Activated CD4-positive, alpha-beta memory T cell treated with anti-CD3 and anti-CD28 coated beads, Interleukin-2, amount 10 ng/mL, durations not matched to agents 7 days and 5 days (primary cell): ENCODE measurements around the gene DNM2. TPM values are rescaled to one million over a fixed set of nuclear protein-coding genes. Genes with fewer than 3 reads are reported as not detected.
"Not testable (repeated sequence)": the region's sequence is repeated elsewhere in the genome, so short reads cannot be mapped to it uniquely, and the experiment has no call there.

ENCODE experiments used
- CTCF ChIA-PET: fragments of 350-600 bp; sonication (Branson Sonifier 250); formaldehyde crosslinking; loops from one replicate; lab custom pipeline; 2021; ENCODE audit warnings: antibody characterized with exemption, inconsistent platforms; lab: Charles Lee
- POLR2A ChIA-PET: fragments of 350-600 bp; sonication (Branson Sonifier 250); formaldehyde crosslinking; loops from one replicate; lab custom pipeline; 2021; ENCODE audit warnings: antibody characterized with exemption; lab: Charles Lee
- DNase-seq: peaks from one replicate; pipeline ENCODE4 v3.0.0-alpha.2; 2020
- H3K27ac Mint-ChIP-seq: one replicate; pipeline ENCODE4 v1.8.0; 2021; ENCODE audit warnings: mild to moderate bottlenecking, mixed read lengths
- H3K27me3 Mint-ChIP-seq: one replicate; pipeline ENCODE4 v1.8.0; 2021; ENCODE audit warnings: mixed read lengths
- H3K36me3 Mint-ChIP-seq: one replicate; pipeline ENCODE4 v1.8.0; 2021; ENCODE audit warnings: low read depth, mixed read lengths
- H3K4me1 Mint-ChIP-seq: one replicate; pipeline ENCODE4 v1.8.0; 2021; ENCODE audit warnings: mixed read lengths
- H3K4me3 Mint-ChIP-seq: one replicate; pipeline ENCODE4 v1.8.0; 2021; ENCODE audit warnings: mild to moderate bottlenecking, mixed read lengths
- H3K9me3 Mint-ChIP-seq: one replicate; pipeline ENCODE4 v1.8.0; 2021; ENCODE audit warnings: mixed read lengths
- total RNA-seq, 2 experiments: library from RNA; stranded (reverse); gene quantifications; one replicate each; pipeline ENCODE4 v1.2.3, GENCODE V29; 2021

The DNM2 gene
- total RNA-seq, 2 experiments from 2014 or later: 277 to 288 TPM

- no peak for DNase-seq
- Mint-ChIP-seq H3K9me3 (no peaks in the 10 kb centered on the region), H3K27ac (no peak overlapping the region), H3K4me3 (no peak overlapping the region), H3K4me1 (peaks cover 6% of the 10 kb centered on the region), H3K27me3 (no peaks in the 10 kb centered on the region), H3K36me3 (peaks cover 22% of the 10 kb centered on the region)
- ChIA-PET POLR2A (interaction anchor here (0.7 kb wide), 1 partner anchor 41 kb away, joined by 3 read pairs; no protein-coding TSS in a partner anchor), CTCF (interaction anchor here (2.6 kb wide), 1 partner anchor 33 kb away, joined by 12 read pairs; no protein-coding TSS in a partner anchor)
These were observed 113.3 kb downstream of the DNM2 start for GRCh38 chr19:10830931-10831779.

GRCh38 chr19:10831987-10832938 lies 114.4 kb downstream of the DNM2 start:
- CTCF ChIA-PET: no interaction called here
- H3K36me3 Mint-ChIP-seq: peaks cover 26% of the 10 kb centered on the region
- H3K4me1 Mint-ChIP-seq: peaks cover 16% of the 10 kb centered on the region
- H3K27ac Mint-ChIP-seq: no peak overlapping the region
- peaks cover 9% of the 10 kb centered on the region for H3K9me3 Mint-ChIP-seq
- H3K27me3 Mint-ChIP-seq: no peaks in the 10 kb centered on the region
- DNase-seq: no peak
- POLR2A ChIA-PET: interaction anchor here (0.7 kb wide), 1 partner anchor 40 kb away, joined by 3 read pairs; no protein-coding TSS in a partner anchor
- no peak overlapping the region for H3K4me3 Mint-ChIP-seq

GRCh38 chr19:10832939-10833296 lies 115.0 kb downstream of the DNM2 start:
- peaks cover 26% of the 10 kb centered on the region for H3K36me3 Mint-ChIP-seq
- CTCF ChIA-PET: no interaction called here
- DNase-seq: no peak
- peaks cover 16% of the 10 kb centered on the region for H3K4me1 Mint-ChIP-seq
- H3K4me3 Mint-ChIP-seq: no peak overlapping the region
- H3K27ac Mint-ChIP-seq: no peak overlapping the region
- no peaks in the 10 kb centered on the region for H3K27me3 Mint-ChIP-seq
- POLR2A ChIA-PET: interaction anchor here (1.0 kb wide), 1 partner anchor 115 kb away, joined by 3 read pairs; the partner anchor contains the start of gene DNM2
- peaks cover 9% of the 10 kb centered on the region for H3K9me3 Mint-ChIP-seq

GRCh38 chr19:10835089-10835753 lies 117.3 kb downstream of the DNM2 start:
- H3K27ac Mint-ChIP-seq: peak overlapping the region; percentile 93
- H3K27me3 Mint-ChIP-seq: peaks cover 4% of the 10 kb centered on the region
- peaks cover 23% of the 10 kb centered on the region for H3K36me3 Mint-ChIP-seq
- H3K4me3 Mint-ChIP-seq: peak overlapping the region; percentile 86
- ChIA-PET POLR2A (interaction anchor here (0.9 to 3.0 kb wide), 13 partner anchors 8 to 269 kb away, joined by 3 to 22 read pairs (median 7); partner anchors contain the start of genes CARM1, DNM2, LDLR and QTRT1), CTCF (interaction anchor here (1.0 to 3.8 kb wide), 7 partner anchors 15 to 118 kb away, joined by 4 to 40 read pairs (median 11); partner anchors contain the start of gene DNM2)
- no peak for DNase-seq
- H3K9me3 Mint-ChIP-seq: peaks cover 9% of the 10 kb centered on the region
- H3K4me1 Mint-ChIP-seq: peaks cover 16% of the 10 kb centered on the region

GRCh38 chr19:10835754-10836478 lies 118.0 kb downstream of the DNM2 start, which contains the start of gene TMED1:
Gene TMED1 (minus strand): TSS chr19:10836212. CDS start chr19:10836191, 21 bp downstream.
- peaks cover 4% of the 10 kb centered on the region for H3K27me3 Mint-ChIP-seq
- POLR2A ChIA-PET: interaction anchor here (0.9 to 3.0 kb wide), 18 partner anchors 9 to 269 kb away, joined by 3 to 22 read pairs (median 6); partner anchors contain the start of genes CARM1, DNM2, LDLR and QTRT1
- peak within 1 kb of the TSS; percentile 93 for H3K27ac Mint-ChIP-seq
- CTCF ChIA-PET: interaction anchor here (0.5 to 3.8 kb wide), 19 partner anchors 10 to 336 kb away, joined by 3 to 40 read pairs (median 4); partner anchors contain the start of genes CARM1, DNM2 and QTRT1
- peaks cover 19% of the 10 kb centered on the region for H3K36me3 Mint-ChIP-seq
- peak within 1 kb of the TSS; percentile 86 for H3K4me3 Mint-ChIP-seq
- peak; percentile 98 for DNase-seq
- H3K9me3 Mint-ChIP-seq: peaks cover 9% of the 10 kb centered on the region
- peaks cover 16% of the 10 kb centered on the region for H3K4me1 Mint-ChIP-seq

GRCh38 chr19:10836479-10837330 lies 118.8 kb downstream of the DNM2 start:
- Mint-ChIP-seq H3K27me3 (peaks cover 4% of the 10 kb centered on the region), H3K4me1 (peaks cover 16% of the 10 kb centered on the region), H3K27ac (peak overlapping the region; percentile 93), H3K4me3 (peak overlapping the region; percentile 86), H3K9me3 (peaks cover 9% of the 10 kb centered on the region), H3K36me3 (peaks cover 19% of the 10 kb centered on the region)
- POLR2A ChIA-PET: interaction anchor here (0.6 to 3.0 kb wide), 16 partner anchors 10 to 258 kb away, joined by 3 to 22 read pairs (median 6); partner anchors contain the start of genes CARM1, DNM2, LDLR and QTRT1
- CTCF ChIA-PET: interaction anchor here (0.6 to 3.8 kb wide), 18 partner anchors 9 to 418 kb away, joined by 3 to 40 read pairs (median 4); partner anchors contain the start of genes CARM1, DNM2 and QTRT1
- peak; percentile 87 for DNase-seq

GRCh38 chr19:10837649-10838048 lies 119.8 kb downstream of the DNM2 start:
- CTCF ChIA-PET: interaction anchor here (3.8 kb wide), 1 partner anchor 27 kb away, joined by 40 read pairs; no protein-coding TSS in a partner anchor
- not testable (repeated sequence) for DNase-seq, H3K9me3 Mint-ChIP-seq, H3K27me3 Mint-ChIP-seq, H3K4me3 Mint-ChIP-seq, H3K27ac Mint-ChIP-seq
- Mint-ChIP-seq H3K4me1 (peaks cover 16% of the 10 kb centered on the region), H3K36me3 (peaks cover 17% of the 10 kb centered on the region)
- POLR2A ChIA-PET: interaction anchor here (0.6 to 3.0 kb wide), 5 partner anchors 16 to 136 kb away, joined by 3 to 22 read pairs (median 11); partner anchors contain the start of gene DNM2

- Mint-ChIP-seq H3K9me3 (peaks cover 9% of the 10 kb centered on the region), H3K27ac (no peak overlapping the region), H3K4me3 (no peak overlapping the region), H3K27me3 (peaks cover 4% of the 10 kb centered on the region), H3K4me1 (peaks cover 16% of the 10 kb centered on the region), H3K36me3 (peaks cover 14% of the 10 kb centered on the region)
- POLR2A ChIA-PET: interaction anchor here (1.0 kb wide), 1 partner anchor 24 kb away, joined by 3 read pairs; no protein-coding TSS in a partner anchor
- DNase-seq: no peak
- CTCF ChIA-PET: interaction anchor here (3.8 kb wide), 1 partner anchor 26 kb away, joined by 40 read pairs; no protein-coding TSS in a partner anchor
These were observed 120.5 kb downstream of the DNM2 start for GRCh38 chr19:10838377-10838776.

- Mint-ChIP-seq H3K9me3 (peaks cover 9% of the 10 kb centered on the region), H3K4me1 (peaks cover 16% of the 10 kb centered on the region), H3K36me3 (peaks cover 14% of the 10 kb centered on the region), H3K4me3 (no peak overlapping the region), H3K27ac (no peak overlapping the region), H3K27me3 (peaks cover 4% of the 10 kb centered on the region)
- ChIA-PET CTCF (interaction anchor here (1.2 to 3.8 kb wide), 4 partner anchors 17 to 25 kb away, joined by 3 to 40 read pairs (median 8); no protein-coding TSS in a partner anchor), POLR2A (no interaction called here)
- no peak for DNase-seq
These were observed 121.5 kb downstream of the DNM2 start for GRCh38 chr19:10839114-10840050.
